ENCODE results near the gene TAOK3.
A peak's percentile ranks its signal among the peaks of the same experiment; 100 is the strongest.
"Not testable (repeated sequence)": the region's sequence is repeated elsewhere in the genome, so short reads cannot be mapped to it uniquely, and the experiment has no call there.

Gene TAOK3

DNA sequence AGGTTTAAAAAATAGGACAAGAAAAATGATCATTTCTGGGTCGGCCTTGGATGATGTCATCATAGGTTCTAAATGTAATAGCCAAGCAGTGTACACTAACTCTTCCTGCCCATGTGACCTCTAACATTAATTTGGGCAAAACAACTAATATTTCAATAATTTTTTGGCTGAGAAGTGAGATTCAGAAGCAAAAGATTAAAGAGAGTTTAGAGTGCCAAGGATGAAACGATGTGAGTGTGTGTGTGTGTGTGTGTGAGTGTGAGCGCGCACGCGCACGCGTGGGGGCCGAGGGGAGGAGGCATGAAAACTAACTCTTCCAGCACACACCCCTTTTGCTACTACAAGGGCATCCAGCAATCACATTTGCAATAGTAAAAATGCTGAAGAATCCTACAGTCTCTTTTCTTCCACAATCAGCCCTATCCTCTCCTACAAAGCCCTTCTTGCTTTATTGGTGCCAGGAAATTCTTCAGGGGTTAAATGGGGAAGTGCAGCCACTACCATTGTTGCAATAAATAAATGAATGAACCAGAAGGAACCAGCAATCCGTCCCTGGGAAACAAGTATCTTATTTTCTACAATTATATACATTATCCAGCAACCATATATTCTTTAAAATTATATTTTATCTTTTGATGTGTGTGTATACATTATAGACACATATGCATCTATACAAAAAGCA lies 183.9 kb downstream of the TAOK3 start:
- DNase-seq, result no peak

DNA sequence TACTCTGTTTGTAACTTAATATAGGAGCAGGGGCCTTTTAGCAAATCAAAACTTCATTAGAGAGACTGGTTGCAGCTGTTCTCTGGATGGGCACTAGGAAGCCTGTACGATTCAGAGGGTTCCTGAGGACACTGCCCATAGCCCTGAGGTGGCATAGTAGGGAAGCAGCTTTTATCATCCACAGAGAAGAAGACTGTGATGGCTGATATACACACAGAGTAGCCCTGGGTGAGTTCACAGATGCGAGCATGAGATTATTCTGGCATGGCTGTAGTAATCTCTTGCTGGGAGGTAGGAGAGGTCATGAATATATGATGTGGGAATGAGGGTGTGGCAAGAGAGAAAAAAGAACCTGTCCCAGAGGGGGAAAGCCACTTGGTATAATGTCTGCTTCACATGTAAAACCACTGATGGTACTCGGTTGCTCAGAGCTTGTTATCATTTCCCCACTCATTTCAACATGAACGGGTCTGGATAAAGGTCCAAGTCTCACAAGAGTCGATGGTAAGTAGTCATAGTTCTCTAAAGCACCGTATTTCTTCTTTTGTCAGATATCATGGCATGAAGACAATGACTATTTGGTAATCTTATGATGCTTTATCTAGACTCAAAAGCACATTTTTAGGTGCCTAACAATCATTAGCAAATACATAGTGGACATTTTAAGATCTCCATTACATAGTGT lies 184.8 kb downstream of the TAOK3 start:
- no peak for DNase-seq

DNA sequence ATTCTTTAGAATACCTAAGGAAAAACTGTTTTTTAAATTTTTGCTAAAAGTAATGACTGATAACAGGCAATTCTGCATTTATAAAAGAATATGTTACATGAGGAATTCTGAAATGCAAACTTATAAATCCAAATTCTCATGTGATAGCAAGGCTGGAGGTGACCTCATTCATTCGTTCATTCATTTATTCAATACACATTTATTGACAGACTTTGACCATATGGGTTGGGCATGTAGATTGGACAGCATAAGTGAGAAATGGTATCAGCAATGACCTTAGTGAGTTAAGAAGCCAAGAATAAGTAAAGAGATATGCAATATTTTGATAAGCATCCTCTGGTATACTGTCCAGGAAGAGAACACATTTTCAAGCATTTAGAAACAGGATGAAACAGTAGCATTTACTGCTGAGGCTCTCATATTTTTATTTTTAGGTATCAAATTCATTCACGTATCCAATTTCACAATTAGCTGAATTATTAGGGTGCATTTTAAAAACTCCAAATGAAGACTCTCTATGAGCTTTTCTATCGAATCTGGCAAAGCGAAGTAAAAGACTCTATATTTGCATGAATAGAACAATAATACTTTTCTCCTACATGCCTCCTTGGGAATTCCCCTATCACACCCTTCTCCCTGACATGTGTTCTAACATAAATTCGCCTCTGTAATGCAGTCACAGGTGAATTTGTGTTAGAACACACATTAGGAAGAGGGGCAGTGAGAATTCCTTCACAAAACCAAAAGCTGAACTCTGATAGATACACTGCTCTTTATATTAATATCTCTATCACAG lies 186.9 kb downstream of the TAOK3 start:
- DNase-seq, result no peak

DNA sequence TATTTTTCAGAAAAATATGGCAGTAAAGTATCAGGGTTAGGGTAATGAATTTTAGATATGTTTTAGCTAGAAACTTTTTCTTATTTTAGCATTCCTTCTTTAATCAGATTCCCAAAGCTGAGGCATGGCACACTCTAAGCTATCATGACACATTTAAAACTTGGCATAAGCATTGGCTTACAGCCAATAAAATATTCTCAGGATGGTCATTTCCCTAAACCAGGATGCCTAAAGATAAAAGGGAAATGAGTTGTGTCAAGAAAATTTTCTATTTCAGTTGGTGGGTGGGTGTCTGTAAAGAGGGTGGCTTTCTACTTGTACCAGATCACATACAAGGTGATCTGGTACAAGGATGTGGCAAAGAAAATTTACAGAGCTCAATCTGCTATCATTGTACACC lies 189.0 kb downstream of the TAOK3 start:
- DNase-seq, result no peak

DNA sequence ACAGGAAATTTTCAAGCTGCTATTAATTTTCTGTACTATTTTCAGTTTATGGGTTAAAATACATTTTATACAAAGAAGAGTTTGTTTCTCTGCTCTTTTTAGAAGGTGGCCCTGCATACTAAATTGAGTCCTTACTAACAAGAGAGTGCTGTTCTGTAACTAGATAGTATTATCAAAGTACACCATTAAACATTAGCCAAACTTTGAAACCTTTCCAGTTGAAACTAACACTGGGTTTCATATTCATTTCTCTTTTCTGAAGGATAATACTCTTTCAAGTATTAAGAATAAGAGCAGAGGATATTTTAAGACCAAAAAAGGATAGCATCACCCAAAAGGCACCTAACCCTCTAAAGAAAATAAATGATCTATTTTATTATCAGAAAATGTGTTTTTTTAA lies 189.6 kb downstream of the TAOK3 start:
- no peak for DNase-seq

DNA sequence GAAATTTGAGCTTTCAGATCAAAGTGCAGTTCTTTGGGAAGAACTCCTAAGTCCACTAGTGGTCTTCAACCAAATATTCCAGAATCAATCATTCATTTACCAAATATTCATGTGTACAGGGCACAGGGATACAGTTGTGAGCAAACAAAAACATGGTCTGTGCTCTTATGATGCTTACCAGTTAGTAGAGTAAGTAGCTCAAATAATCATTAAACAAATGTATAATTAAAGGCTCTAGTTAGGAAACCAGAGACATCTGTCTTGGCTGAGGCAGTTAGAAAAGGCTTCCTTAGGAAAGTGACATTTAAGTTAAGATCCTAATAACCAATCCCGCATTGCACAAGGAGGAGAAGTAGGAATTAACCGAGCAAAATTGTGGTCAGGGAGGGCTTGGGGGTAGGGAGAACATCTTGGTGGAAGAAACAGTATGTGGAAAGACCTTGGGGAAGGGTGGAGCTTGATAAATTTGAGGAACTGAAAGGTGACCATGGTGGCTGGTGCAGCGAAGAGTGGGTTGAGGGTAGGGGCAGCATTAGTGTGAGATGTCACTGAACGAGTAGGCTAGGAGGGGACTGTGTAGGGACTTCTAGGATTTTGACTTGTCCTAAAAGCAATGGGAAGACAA lies 196.8 kb downstream of the TAOK3 start:
- DNase-seq, result no peak

DNA sequence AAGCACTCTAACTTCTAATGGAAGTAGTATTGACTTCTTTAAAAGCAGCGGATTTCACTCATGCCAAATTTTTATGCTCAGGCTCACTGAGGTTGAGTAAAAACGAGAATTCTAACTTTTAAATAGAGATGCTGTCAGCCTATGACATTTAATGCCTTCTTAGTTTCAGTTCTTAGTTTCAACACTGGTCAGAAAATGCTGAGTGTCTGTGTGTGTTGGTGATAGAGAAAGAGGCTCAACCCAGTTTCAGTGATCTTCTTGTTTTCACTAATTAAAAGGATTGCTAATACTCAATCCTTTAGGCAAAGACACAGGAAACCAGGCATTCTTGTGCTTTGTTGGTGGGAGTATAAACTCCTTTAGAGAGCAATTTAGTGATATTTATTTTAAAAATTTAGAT lies 205.8 kb downstream of the TAOK3 start:
- no peak for DNase-seq

DNA sequence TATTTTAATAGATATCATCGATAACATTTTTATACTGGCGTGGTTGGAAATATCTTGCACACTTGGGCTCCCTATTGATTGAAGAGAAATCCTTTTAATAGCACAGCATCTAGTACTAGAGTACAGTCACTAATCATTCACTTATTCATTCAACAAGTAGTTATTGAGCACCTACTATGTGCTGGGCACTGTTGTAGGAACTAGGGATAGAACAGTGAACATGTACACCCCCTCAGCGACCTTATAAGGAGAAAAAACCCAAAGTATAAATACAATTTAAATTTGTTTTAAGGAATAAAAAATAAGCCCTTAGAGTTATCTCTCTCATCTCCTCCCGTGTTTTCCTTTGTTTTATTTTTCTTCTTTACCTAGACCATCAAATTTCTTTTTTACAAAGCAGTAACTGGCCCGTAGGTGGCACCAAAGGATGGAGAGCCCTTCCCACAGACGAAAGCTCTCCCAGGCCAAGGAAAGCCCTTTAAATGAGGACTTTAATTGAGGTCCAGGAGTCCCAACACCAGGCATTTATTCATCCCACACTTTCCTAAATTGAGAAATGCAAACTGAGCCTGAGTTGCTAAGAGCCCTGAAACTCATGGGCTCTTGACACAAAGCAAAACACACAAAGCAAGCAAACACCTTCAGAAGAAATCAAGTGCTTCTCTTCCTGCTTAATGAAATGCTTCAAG lies 207.8 kb downstream of the TAOK3 start:
- DNase-seq, result no peak

DNA sequence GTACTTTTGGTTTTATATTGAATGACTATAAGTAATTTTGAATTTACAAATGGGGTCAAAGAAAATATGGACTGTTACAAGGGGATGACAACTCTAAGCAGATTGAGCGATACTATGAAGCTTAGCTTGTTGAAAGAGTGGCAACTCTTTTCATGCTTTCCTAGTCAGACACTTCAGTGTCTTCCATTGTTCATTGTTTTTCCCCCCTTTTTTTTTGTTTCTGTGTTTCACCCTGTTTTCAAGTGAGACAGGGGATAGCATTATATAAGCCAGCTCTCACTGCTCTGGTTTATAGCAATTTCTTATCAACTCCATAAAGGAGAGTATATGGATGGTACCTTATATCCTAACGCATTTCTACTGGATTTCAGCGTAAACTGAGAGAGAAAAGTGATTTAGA lies 212.2 kb downstream of the TAOK3 start:
- DNase-seq, result no peak

DNA sequence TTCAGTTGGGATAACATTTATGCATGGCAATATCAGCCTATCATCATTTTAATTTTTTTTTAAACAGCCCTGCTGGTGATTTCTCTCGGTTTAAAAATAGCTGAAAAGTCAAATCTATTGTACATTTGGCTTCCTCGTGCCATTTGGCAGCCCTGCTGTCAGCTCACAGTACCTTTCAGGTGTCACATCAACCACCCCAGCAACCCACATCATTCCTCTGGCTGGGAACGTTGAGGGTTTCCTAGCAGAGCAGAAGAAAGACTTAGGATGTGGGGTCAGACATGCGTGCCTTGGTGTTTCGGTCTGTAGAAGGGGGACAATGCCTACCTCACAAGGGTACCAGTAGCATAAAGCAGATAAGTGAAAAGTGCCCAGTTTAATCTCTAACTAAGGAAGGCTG lies 221.0 kb downstream of the TAOK3 start:
- no peak for DNase-seq

DNA sequence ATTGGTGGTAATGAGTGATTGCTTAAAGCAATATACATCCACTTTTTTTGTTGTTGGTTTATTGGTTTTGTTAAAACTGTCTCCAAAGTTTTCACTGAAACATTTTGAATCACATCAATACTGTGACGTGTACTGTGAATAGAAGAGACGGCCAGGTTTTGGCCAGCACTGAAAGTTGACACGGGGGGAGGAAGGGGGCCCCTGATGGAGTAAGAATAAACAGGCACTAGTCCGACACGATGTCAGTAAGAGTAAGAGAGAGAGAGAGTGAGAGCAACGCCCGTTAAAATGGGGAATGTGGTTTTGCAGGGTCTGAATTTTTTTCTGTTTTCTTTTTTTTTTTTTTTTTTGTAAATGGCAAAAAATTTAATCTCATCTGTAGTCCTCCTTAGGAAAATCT lies 222.1 kb downstream of the TAOK3 start:
- no peak for DNase-seq

DNA sequence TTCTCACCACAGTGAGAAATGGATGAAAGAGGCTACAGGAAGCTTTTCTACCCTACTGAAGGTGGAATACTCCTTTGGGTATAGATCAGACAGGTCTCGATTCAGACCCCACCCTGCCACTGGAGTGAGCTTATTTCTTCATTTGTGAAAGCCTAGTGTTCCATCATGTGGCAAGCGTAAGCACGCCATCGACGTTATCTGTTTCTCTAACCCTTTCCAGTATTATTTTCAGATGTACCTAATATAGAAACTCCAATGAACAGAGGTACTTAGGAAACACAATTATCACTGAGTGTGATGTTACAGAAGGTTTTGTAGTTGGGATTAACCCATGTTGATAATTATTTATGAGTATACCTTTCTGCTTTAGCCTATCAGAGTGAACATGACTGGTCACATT lies 224.4 kb downstream of the TAOK3 start:
- DNase-seq, result no peak

DNA sequence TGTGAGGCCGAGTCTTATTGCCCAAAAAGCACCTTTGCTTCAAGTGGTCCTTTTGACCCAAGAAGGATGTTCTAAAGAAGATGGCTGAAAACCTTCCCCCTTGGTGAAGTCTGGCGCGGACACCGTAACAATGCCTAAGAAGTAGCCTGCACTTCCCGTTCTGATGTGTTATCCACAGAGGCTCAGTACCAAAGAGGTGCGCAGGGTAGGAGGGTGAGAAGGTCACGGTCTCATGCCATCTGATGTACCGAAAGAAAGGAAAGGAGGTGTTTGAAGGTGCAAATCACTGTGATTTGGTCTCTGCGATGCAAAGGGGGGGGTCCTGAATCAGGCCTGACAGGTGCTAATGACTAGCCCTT lies 226.9 kb downstream of the TAOK3 start:
- DNase-seq, result no peak

DNA sequence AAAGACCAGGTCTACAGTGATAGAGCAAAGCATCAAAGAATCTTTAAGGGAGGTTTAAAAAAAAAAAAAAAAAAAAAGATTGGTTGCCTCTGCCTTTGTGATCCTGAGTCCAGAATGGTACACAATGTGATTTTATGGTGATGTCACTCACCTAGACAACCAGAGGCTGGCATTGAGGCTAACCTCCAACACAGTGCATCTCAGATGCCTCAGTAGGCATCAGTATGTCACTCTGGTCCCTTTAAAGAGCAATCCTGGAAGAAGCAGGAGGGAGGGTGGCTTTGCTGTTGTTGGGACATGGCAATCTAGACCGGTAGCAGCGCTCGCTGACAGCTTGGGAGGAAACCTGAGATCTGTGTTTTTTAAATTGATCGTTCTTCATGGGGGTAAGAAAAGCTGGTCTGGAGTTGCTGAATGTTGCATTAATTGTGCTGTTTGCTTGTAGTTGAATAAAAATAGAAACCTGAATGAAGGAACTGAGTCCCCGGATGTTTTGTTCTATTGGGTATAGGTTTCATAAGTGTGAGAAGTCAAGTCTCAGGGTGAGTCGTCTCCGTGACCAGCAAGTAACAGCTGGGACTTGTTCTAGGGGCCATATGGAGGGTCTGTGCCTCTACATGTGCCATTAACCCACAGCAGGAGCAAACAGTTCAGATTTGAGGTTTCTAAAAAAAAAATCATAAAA lies 227.5 kb downstream of the TAOK3 start:
- DNase-seq, result no peak

DNA sequence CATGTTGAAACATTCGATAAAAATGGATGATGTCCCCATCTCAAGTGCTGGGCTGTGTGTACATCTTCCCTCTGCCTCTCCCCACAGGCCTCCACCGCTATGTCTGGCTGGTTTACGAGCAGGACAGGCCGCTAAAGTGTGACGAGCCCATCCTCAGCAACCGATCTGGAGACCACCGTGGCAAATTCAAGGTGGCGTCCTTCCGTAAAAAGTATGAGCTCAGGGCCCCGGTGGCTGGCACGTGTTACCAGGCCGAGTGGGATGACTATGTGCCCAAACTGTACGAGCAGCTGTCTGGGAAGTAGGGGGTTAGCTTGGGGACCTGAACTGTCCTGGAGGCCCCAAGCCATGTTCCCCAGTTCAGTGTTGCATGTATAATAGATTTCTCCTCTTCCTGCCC lies 228.2 kb downstream of the TAOK3 start:
- no peak for DNase-seq

DNA sequence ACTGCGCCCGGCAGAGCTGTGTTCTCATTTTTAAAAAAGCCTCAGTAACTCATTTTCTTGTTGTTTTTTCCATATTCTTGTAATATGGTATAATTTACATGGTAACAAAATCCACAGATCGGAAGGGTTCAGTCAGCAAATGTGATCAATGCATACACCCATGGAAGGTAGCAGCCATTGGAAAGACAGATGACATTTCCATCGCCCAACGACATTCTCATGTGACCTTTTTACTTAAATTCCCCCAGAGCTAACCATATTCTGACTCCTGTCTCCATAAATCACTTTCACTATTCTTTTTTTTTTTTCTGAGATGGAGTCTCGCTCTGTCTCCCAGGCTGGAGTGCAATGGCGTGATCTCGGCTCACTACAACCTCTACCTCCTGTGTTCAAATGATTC lies 231.9 kb downstream of the TAOK3 start:
- no peak for DNase-seq

DNA sequence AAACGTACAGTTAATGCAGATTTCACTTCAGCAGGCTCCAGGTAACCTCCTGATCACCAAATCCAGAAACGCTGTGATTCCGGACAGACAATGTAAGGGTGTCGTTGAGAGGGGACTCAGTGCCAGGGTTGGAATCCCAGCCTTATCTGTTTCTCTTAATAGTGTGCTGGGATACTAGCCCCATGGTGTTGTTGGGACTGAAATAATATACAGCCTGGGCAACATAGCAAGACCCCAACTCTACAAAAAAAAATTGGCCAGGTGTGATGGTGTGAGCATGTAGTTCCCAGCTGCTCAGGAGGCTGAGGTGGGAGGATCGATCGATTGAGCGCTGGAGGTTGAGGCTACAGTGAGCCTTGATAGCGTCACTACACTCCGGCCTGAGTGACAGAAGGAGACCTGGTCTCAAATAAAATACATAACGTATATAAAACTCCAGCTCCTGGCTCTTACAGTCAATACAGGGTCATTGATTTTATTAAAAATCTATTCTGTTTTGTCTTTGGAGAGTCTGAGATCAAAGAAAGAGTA lies 235.5 kb downstream of the TAOK3 start:
- no peak for DNase-seq

DNA sequence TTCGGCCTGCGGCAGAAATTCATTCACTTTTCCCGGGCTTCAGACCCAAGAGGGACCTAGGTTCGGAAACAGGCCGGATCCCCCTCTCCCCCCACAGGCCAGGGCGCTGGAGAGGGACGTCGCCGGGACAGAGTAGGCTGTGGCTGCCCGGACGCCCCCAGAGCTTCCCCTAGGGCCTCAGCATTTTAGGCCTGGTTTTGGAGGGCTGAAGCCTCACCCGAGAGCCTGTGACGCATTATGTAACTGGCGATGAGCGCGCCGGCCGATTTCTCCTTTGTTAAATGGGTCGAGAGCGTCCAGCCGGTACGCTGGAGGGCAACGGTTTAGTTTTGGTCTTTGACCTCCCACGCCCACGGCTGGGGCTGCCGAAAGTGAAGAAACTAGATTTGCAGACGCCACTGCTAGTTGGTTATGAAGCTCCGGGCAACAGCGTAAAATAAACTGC lies 236.1 kb downstream of the TAOK3 start:
- peak; percentile 16 for DNase-seq

DNA sequence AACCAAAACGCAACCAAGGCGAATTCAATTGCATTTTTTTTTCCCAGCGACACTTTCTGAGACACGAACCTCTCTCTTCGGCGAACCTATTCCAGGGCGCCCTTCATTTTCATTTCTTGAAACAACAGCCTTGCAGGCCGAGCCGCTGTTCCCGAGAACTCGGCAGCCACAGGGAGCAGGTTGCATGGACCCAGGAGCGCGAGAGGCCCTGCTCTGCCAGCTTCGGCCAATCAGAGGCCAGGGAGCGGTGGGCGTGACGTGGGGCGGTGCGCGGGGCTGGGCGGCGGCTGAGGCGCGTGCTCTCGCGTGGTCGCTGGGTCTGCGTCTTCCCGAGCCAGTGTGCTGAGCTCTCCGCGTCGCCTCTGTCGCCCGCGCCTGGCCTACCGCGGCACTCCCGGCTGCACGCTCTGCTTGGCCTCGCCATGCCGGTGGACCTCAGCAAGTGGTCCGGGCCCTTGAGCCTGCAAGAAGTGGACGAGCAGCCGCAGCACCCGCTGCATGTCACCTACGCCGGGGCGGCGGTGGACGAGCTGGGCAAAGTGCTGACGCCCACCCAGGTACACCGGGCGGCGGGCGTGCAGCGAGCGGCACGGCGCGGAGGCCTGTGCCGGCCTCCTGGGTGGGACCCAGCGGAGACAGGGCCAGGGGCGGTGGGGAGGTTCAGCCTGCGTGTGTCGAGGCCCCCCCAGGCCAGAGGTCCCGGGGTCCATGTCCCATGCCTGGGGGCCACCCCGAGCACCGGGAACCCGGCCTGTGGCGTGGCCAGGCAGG lies 236.7 kb downstream of the TAOK3 start, which contains the start of gene PEBP1:
Gene PEBP1, plus strand, starts transcription at position 337 of the 771 bp plus-strand sequence. Its CDS starts 86 bp downstream, at position 423.
- DNase-seq, result peak; percentile 86

DNA sequence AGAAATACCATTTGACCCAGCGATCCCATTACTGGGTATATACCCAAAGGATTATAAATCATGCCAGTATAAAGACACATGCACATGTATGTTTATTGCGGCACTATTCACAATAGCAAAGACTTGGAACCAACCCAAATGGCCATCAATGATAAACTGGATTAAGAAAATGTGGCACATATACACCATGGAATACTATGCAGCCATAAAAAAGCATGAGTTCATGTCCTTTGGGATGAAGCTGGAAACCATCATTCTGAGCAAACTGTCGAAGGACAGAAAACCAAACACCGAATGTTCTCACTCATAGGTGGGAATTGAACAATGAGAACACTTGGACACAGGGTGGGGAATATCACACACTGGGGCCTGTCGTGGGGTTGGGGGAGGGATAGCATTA lies 243.3 kb downstream of the TAOK3 start:
- not testable (repeated sequence) for DNase-seq

DNA sequence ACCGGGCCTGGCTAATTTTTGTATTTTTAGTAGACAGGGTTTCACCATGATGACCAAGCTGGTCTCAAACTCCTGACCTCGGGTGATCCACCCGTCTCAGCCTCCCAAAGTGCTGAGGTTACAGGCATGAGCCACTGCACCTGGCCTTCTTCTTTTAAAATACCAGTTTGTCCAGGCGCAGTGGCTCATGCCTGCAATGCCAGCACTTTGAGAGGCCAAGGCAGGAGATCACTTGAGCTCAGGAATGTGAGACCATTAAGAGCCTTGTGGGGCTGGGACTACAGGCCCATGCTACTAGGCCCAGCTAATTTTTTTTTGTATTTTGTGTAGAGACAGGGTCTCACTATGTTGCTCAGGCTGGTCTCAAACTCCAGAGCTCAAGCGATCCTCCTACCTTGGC lies 244.8 kb downstream of the TAOK3 start:
- no peak for DNase-seq

All from CD4-positive, alpha-beta T cell treated with Interferon gamma for 1 hour (primary cell).